ENCODE data around the gene KCTD3.

- TF ChIP-seq EZH2 (IDR thresholded peaks at IDR 0.05) (no peak), POLR2AphosphoS5 (IDR thresholded peaks at IDR 0.05; ENCODE audit: borderline replicate concordance, low read depth, low read length) (no peak)
Measured at GRCh38 chr1:215650446-215651149, 83.5 kb downstream of the KCTD3 start.

Measured in SK-N-MC (cell line).